Fibroblast of peridontal ligament (primary cell): Measurements from ENCODE around the gene ORAI3.
A peak's percentile ranks its signal among the peaks of the same experiment; 100 is the strongest.
"Not testable (repeated sequence)": the region's sequence is repeated elsewhere in the genome, so short reads cannot be mapped to it uniquely, and the experiment has no call there.

Experiments used
- DNase-seq: peaks from one replicate; pipeline ENCODE4 v3.0.0-alpha.2; 2010; ENCODE audit errors: extremely low read depth

The ORAI3 gene

DNA sequence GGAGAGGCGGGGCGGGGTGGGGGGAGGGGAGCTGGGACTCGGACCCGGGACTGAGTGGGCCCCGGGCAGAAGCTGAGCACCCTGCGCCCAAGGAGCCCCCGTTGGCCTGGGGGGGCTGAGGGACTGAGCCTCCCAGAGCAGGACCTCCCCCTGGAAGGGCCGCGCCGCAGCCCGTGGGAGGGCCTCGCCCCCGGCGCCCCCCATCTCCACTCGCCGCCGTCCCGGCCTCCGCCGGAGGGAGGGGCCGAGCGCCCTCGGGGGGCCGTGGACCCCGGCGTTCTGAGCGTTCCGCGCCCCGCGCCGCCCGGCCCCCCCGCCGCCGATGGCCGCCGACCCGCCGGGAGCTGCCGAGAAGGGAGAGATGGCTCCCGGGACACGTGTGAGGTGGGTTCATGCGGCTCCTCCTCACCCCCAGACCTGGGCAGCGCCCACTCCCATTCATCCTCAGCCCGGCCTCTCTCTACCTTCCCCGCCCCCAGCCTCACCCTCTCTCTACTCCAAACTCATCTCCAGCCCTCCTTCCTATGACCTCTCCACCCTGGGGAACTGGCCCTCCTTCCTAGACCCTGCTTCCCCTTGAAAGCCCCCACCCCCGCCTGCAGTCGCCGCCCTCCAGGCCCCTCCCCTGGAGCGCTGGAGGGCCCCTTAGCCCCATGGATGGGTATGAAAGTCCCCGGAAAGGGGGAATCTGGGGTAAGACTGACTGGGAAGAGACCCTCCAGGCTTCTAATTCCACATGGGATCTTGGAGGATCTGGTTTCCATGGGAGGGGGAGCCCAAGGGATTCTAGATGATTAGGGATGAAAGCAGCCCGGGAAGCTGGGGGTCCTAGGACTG, 24.6 kb upstream of the ORAI3 start:
- DNase-seq = no peak

DNA sequence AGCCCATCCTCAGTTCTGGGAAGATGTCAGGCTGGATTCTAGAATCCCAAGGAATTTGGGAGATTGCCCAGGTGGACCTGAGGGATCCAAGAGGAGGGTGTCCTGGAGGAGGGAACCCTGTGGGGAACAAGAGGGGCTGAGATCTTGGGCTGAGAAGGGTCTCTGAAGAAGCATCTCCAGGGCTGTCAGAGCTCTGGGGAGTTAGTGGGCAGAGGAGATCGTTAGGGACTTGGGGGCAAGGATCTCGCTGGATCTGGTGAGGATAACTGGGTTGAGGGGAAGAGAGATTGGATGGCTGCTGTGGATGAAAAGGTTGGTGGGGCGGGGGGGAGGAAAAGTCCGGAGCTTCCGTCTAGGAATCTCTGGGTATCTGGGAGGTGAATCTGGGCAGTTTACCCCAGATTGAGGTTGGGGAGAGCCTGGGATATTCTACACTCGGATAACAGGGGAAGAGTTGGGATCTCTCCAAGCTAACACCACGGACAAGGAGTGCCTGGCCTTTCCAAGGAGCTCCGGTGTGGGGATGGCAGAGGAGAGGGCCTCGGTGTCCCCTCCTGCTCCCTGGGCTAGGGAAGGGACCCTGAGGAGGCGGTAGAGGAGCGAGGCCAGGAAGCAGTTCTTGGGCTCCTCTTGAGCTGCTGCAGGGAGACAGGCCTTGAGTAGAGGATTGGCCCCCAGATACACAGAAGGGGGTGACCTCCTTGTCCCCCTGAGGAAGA, 23.8 kb upstream of the ORAI3 start:
- DNase-seq = no peak

DNA sequence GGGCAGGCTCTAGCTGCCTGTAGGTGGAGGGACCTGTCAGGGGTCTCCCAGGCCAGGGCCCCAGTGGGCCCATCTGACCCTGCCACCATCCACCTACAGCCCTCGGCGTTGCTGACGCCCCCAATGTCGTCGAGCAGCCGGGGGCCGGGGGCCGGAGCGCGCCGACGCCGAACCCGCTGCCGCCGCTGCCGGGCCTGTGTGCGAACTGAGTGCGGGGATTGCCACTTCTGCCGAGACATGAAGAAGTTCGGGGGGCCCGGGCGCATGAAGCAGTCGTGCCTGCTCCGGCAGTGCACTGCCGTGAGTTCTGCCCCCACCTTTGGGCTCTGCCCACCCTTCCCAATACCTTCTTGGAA, 23.3 kb upstream of the ORAI3 start:
- no peak for DNase-seq

DNA sequence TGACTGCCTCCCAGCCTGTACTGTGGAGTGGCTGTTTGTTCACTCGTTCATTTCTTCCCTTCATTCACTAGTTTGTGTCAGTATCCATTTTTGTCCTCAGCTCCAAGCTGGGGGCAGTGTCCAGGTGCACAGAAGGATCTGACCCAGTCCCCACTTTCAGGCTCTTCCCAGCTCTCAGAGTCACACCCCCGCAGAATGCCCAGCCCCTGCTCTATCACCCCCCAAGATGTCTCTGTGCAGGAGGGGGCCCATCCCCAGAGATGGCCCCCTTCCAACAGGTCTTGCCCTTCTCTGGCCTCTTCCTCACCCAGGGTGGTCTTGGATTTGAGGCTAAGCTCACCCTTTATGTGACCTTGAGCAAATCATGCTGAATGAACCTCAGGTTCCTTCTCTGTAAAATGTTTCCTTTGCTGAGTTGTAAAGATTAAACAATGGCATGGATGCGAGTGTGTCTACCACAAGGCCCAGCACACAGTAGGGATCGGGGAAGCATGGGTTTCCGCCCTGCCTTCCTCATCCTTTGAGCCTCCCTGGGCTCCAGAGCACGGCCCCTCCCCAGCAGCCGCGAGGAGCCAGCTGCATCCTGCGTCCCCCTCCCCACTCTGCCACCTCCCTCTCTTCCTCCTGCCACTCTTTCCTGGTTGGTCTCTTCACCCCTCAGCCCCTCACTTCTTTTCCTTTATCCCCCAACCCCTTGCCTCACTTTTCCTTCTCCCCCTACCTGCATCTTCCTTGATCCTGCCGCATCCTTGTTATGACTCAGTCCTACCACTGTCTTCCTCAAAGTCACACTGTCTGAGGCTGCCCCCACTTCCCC, 22.7 kb upstream of the ORAI3 start:
- DNase-seq = no peak

DNA sequence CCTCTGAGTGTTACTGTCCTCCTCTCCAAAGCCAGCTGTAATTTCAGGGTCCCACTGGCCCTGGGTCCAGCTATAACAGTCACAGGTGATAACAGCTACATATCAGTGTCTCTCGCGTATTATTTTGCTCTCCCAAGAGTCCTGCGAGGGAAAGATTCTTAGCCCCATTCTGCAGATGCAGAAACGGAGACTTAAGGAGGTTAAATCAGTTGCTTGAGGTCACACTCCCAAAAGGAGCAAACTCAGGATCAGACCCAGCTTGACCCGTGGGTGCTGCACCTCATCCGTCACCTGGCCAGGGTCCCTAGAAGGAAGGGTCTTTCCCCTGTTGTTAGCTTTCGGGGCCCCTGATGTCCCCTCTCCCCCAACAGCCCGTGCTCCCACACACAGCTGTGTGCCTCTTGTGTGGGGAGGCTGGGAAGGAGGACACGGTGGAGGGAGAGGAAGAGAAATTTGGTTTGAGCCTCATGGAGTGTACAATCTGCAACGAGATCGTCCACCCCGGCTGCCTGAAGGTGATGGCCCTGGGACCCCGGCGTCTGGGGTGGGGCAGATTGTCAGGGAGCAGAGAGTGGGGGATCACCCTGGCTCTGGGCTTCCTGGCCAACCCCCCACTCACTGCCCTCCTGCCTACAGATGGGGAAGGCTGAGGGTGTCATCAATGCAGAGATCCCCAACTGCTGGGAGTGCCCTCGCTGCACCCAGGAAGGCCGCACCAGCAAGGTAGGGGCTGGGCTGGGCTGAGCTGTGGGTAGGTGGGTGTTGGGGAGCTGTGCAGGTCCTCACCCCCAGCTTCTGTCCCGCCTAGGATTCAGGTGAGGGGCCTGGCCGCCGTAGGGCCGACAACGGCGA, 21.7 kb upstream of the ORAI3 start:
- DNase-seq = no peak

DNA sequence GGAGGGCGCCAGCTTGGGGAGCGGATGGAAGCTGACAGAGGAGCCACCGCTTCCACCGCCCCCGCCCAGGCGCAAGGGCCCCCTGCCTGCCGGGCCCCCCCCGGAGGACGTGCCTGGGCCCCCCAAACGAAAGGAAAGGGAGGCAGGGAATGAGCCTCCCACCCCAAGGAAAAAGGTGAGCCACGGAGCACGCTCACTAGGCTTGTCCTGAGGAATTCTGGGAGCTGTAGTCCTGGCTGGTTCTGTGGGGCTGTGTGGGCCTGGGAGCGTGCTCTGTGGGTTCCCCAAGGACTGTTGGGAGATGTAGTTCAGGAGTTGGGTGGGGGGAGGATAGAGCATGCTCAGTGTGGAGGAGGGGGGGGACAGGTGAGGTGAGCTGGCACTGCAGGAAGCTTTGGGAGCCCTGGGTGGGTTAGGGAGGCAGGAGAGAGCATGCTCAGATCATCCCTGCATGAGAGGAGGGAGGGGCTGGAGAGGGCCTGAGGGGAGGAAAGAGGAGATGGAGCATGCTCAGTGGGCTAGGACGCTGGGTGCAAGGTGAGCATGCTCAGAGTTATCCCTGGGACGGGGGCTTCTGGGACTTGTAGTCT, 21.0 kb upstream of the ORAI3 start:
- DNase-seq = peak; percentile 26

DNA sequence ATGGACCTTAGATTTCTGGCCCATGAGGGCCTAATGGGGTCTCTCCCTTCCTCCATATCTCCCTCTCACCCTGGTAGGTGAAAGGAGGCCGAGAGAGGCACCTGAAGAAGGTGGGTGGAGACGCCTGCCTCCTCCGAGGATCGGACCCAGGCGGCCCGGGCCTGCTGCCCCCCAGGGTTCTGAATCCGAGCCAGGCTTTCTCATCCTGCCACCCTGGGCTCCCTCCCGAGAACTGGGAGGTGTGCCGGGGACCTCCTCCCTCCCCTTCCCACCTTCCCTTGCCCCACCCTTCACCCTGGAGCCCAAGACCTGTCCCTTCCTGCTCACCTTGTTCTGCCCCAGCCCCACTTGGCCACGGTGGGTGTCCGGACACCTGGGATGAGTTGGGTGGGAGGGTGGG, 20.5 kb upstream of the ORAI3 start:
- no peak for DNase-seq

DNA sequence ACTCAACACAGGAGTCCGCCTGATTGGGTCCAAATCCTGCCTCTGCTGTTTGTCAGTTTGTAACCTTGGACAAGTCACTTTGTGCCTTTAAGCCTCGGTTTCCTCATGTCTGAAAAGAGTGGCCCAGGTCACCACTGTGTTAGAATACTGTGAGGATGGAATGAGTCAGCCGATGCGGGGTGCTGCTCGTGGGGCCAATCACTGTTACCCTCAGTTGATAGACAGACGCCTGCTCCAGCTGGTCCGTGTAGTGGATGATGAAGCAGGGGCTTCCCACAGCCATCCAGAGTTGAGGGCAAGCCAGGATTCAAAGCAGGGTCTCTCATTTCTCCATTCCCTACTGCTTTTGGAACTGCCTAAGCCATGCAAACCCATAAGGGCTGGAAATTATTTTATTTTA, 19.7 kb upstream of the ORAI3 start:
- no peak for DNase-seq

DNA sequence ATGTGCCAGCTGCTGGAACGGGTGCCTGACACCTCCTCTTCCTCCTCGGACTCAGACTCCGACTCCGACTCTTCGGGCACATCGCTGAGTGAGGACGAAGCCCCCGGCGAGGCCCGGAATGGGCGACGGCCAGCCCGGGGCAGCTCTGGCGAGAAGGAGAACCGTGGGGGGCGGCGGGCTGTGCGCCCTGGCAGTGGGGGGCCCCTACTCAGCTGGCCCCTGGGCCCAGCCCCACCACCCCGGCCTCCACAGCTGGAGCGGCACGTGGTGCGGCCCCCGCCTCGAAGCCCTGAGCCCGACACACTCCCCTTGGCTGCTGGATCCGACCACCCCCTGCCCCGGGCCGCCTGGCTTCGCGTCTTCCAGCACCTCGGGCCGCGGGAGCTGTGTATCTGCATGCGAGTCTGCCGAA, 18.7 kb upstream of the ORAI3 start:
- DNase-seq = no peak

DNA sequence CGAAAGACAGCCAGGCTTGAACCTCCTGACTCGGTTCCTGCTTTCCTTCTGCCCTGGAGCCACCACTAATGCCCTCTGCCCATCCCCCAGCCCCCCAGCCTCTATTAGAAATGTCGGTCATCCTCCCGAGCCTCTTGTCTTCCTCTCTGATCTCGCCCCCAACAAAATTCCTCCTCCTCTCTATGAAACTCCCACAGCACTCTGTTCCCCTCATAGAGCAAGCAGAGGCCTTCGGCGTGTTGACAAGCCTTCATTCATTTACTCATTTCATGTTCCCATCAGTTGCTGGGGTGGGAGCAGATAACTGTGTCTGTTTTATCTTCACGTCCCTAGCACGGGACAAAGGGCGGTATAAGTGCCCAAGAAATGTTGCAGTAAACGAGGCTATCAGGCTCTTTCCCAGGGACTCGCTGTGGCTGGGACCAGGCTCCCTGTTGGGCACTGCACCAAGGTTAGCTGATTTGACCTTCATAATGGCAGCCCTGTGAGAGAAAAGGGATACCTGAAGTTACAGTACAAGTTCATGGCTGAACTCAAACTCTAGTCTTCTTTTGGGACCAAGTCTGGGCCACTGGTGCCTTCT, 17.7 kb upstream of the ORAI3 start:
- no peak for DNase-seq

DNA sequence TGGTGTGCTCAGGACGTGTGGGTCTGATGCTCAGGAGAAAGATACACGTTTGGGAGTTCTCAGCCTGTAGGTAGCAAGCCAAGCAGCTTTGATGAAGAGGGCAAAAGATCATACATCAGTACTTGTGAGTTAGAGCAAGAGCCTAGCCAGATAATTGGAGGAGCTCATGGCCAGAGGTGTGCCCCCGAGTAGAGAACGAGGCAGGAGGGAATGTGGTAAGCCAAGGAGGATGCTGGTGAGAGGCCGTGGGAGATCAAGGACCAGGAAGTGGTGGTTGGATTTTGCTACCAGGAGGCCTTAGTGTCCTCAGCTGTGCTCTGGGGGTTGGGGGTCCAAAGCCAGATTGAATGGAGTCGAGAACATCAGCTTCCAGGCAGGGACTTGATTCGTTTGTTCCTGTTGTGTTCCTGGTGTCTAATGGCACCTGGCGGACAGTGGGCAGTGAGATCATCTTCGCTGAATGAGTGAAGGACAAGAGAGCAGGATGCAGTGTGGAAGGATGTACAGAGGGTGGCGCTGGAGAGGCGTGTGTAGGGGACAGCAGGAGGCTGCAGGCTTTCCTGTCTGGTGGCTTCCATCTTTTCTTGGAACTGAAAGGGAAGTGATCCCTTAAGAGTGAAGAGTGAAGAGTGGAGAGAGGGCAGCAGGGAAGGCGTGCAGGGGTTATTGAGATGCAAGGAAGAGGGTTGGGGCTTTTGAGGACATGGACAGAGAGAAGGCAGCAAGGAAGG, 13.9 kb upstream of the ORAI3 start:
- DNase-seq = peak; percentile 40

DNA sequence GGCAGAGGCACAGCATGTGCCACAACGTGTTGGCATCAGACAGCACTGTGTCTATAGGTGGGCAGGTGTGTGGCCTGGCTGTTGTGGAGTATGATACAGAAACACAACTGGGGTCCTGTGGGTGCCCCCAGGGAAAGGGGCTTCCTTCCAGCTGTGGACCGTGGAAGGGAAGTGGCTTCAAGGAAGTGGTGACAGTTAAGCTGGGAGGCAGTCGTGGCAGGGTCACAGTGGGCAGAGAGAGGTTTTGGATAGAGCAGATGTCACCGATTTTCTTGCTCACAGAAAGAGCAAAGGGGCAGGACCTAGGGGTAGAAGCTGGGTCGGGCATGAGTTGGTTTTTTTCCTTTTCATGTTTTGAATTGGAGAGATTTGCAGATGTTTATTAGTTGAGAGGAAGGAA, 11.2 kb upstream of the ORAI3 start:
- no peak for DNase-seq

DNA sequence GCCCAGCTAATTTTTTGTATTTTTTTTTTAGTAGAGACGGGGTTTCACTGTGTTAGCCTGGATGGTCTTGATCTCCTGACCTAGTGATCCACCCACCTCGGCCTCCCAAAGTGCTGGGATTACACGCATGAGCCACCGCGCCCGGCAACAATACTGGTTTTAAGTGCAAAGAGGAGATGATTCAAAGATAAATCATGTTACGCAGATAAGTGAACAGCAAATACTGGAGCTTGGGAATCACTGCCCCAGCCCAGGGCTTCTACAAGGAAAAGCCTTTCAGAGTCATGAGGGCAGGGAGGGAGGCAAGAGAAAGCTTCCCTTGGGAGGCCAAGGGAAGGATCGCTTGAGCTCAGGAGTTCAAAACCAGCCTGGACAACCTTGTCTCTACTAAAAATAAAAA, 9.3 kb upstream of the ORAI3 start:
- DNase-seq = not testable (repeated sequence)

DNA sequence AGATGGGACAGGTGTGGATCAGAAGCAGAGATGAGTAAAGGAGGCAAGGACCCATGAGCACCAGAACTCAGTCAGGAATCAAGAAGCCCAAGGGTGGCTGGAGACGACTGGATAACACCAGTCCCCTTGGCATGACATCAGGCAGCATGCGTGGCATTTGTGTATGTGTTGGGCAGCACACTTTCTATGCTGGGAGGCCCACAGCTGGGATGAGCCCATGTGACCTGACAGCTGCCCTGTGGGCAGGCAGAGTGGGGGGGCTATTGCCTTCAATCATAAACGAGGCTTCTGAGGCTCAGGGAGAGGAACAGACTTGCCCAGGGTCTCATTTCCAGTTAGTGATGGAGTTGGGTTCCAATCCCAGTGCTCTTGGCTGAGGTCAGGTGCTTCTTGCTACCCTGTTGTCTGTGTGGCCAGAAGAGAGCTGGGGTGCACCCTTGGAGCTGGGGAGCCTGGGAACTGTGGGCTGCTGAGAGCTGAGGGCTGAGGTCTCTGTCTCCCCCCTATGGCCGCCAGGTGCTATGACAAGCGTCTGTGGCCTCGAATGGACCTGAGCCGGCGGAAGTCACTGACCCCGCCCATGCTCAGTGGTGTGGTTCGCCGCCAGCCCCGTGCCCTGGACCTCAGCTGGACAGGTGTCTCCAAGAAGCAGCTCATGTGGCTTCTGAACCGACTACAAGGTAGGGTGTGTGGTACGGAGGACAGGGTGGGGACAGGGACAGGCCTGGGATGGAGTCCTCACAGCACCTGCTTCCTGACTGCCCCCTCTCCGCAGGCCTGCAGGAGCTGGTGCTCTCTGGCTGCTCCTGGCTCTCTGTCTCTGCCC, 7.1 kb upstream of the ORAI3 start:
- peak; percentile 50 for DNase-seq

DNA sequence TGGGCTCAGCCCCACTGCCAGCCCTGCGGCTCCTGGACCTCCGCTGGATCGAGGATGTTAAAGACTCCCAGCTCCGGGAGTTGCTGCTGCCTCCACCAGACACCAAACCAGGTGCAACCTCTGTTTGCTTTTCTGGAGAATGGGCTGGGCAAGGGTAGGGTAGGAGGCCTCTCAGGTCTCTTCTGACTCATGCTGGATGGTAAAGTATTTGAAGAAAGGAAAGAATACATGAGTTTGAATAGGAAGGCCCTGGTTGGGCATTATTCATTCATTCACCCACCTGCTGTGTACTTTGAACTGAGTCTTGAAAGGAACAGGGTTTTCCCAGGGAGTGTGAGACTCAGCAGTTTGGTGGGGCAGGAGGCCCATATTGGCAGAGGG, 6.5 kb upstream of the ORAI3 start:
- DNase-seq = no peak

DNA sequence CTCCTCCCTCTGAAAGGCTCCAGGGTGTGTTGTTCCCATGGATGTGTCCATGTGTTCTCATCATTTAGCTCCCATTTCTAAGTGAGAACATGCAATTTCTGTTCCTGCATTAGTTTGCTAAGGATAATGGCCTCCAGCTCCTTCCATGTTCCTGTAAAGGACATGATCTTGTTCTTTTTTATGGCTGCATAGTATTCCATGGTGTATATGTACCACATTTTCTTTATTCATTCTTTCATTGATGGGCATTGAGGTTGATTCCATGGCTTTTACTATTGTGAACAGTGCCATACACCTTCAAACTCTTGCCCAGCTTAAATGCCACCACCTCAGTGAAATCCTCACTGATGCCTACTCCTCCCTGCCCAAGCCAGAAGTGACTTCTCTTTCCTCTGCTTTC, 4.5 kb upstream of the ORAI3 start:
- no peak for DNase-seq

DNA sequence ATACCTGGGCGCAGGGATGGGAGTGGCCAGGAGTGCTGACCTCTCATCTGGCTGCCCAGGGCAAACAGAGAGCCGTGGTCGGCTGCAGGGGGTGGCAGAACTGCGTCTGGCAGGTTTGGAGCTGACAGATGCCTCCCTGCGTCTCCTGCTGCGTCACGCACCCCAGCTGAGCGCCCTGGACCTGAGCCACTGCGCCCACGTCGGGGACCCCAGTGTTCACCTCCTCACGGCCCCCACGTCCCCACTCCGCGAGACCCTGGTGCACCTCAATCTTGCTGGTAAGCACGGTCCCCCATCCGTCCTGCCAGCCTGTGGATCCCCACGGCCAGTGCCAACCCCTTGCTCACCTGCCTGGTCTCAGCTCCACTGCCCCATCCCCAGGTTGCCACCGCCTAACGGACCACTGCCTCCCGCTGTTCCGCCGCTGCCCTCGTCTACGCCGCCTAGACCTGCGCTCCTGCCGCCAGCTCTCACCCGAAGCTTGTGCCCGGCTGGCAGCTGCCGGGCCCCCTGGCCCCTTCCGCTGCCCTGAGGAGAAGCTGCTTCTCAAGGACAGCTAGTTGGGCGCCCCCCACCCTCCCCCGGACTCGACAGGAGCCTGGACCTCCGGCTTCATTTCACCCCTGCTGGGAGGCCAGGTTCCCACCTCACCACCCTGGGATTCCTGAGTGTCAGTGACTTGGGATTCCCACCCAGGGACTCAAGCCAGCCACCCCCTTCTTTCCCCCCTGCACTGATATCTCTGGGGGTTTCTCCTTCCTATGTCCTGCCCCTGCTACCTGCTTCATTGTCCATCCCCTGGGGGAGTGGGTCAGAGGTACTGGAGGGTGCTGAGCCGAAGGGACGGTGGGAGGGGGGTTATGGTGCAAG, 2.0 kb upstream of the ORAI3 start:
- DNase-seq = no peak

DNA sequence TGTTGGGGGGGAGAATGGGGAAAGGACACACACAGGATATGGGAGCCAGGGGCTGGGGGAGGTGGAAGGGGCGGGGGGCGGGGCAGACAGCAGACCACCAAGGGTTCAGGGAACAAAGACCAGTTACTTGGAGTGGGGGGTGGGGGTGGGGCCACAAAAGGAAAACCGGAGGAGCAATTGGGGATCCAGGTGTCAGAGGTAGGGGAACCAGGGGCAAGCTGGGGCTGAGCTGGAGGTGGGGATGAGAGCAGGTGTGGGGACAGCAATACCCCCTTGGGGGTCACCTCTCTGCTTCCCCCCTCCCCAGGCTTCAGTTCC, 1.4 kb upstream of the ORAI3 start:
- DNase-seq = no peak
